Measurements from ENCODE around the gene PPM1H. TPM values are rescaled to one million over a fixed set of nuclear protein-coding genes. Genes with fewer than 3 reads are reported as not detected.

Gene PPM1H
- total RNA-seq, 1 donor = 13.4 TPM

GRCh38 chr12:62738105-62738504 is 196.8 kb downstream of the PPM1H start:
- Histone ChIP-seq H3K4me2 (ENCODE audit: insufficient read depth, low read length) (no peak overlapping the region), H3K36me3 (ENCODE audit: insufficient read depth, low read length) (no peaks in the 10 kb centered on the region), H3K27ac (ENCODE audit: low read depth, low read length) (peak overlapping the region; percentile 1), H4K20me1 (ENCODE audit: insufficient read depth, low read length) (no peaks in the 10 kb centered on the region), H3K79me2 (ENCODE audit: insufficient read depth, low read length) (no peaks in the 10 kb centered on the region), H3K9me3 (ENCODE audit: low read depth, low read length) (no peaks in the 10 kb centered on the region), H2AFZ (ENCODE audit: low read length) (no peak overlapping the region), H3K4me1 (ENCODE audit: insufficient read depth, low read length) (peaks cover 24% of the 10 kb centered on the region), H3K27me3 (ENCODE audit: insufficient read depth, low read length) (no peaks in the 10 kb centered on the region), H3K4me3 (ENCODE audit: insufficient read depth, low read length) (no peak overlapping the region)
- no peak for DNase-seq (ENCODE audit: insufficient read length, low spot score, missing footprints)
- TF ChIP-seq CTCF (IDR thresholded peaks at IDR 0.05; ENCODE audit: extremely low read depth, low read depth, low read length) = no peak

- H3K4me1 ChIP-seq (ENCODE audit: insufficient read depth, low read length) = peaks cover 29% of the 10 kb centered on the region
- no peak for TF ChIP-seq CTCF (IDR thresholded peaks at IDR 0.05; ENCODE audit: extremely low read depth, low read depth, low read length)
- DNase-seq (ENCODE audit: insufficient read length, low spot score, missing footprints) = no peak
- H3K27me3 ChIP-seq (ENCODE audit: insufficient read depth, low read length) = no peaks in the 10 kb centered on the region
- no peaks in the 10 kb centered on the region for H4K20me1 ChIP-seq (ENCODE audit: insufficient read depth, low read length)
- no peaks in the 10 kb centered on the region for H3K36me3 ChIP-seq (ENCODE audit: insufficient read depth, low read length)
- no peaks in the 10 kb centered on the region for H3K9me3 ChIP-seq (ENCODE audit: low read depth, low read length)
- no peak overlapping the region for H3K4me3 ChIP-seq (ENCODE audit: insufficient read depth, low read length)
- no peaks in the 10 kb centered on the region for H3K79me2 ChIP-seq (ENCODE audit: insufficient read depth, low read length)
- H3K27ac ChIP-seq (ENCODE audit: low read depth, low read length) = no peak overlapping the region
- no peak overlapping the region for H3K4me2 ChIP-seq (ENCODE audit: insufficient read depth, low read length)
- H2AFZ ChIP-seq (ENCODE audit: low read length) = no peak overlapping the region
These were observed 197.3 kb downstream of the PPM1H start for GRCh38 chr12:62737615-62738014.

GRCh38 chr12:62737188-62737587 is 197.8 kb downstream of the PPM1H start:
- Histone ChIP-seq H3K4me1 (ENCODE audit: insufficient read depth, low read length) (peaks cover 31% of the 10 kb centered on the region), H3K36me3 (ENCODE audit: insufficient read depth, low read length) (no peaks in the 10 kb centered on the region), H3K27me3 (ENCODE audit: insufficient read depth, low read length) (no peaks in the 10 kb centered on the region), H3K9me3 (ENCODE audit: low read depth, low read length) (no peaks in the 10 kb centered on the region), H4K20me1 (ENCODE audit: insufficient read depth, low read length) (no peaks in the 10 kb centered on the region), H3K27ac (ENCODE audit: low read depth, low read length) (no peak overlapping the region), H3K79me2 (ENCODE audit: insufficient read depth, low read length) (no peaks in the 10 kb centered on the region), H3K4me3 (ENCODE audit: insufficient read depth, low read length) (no peak overlapping the region), H2AFZ (ENCODE audit: low read length) (no peak overlapping the region), H3K4me2 (ENCODE audit: insufficient read depth, low read length) (no peak overlapping the region)
- no peak for TF ChIP-seq CTCF (IDR thresholded peaks at IDR 0.05; ENCODE audit: extremely low read depth, low read depth, low read length)
- no peak for DNase-seq (ENCODE audit: insufficient read length, low spot score, missing footprints)

GRCh38 chr12:62736596-62736995 is 198.4 kb downstream of the PPM1H start:
- H3K9me3 ChIP-seq (ENCODE audit: low read depth, low read length) = no peaks in the 10 kb centered on the region
- H2AFZ ChIP-seq (ENCODE audit: low read length) = no peak overlapping the region
- no peak for TF ChIP-seq CTCF (IDR thresholded peaks at IDR 0.05; ENCODE audit: extremely low read depth, low read depth, low read length)
- no peaks in the 10 kb centered on the region for H3K36me3 ChIP-seq (ENCODE audit: insufficient read depth, low read length)
- no peaks in the 10 kb centered on the region for H4K20me1 ChIP-seq (ENCODE audit: insufficient read depth, low read length)
- DNase-seq (ENCODE audit: insufficient read length, low spot score, missing footprints) = no peak
- no peaks in the 10 kb centered on the region for H3K79me2 ChIP-seq (ENCODE audit: insufficient read depth, low read length)
- H3K27ac ChIP-seq (ENCODE audit: low read depth, low read length) = no peak overlapping the region
- no peak overlapping the region for H3K4me2 ChIP-seq (ENCODE audit: insufficient read depth, low read length)
- H3K4me3 ChIP-seq (ENCODE audit: insufficient read depth, low read length) = no peak overlapping the region
- H3K27me3 ChIP-seq (ENCODE audit: insufficient read depth, low read length) = no peaks in the 10 kb centered on the region
- H3K4me1 ChIP-seq (ENCODE audit: insufficient read depth, low read length) = peaks cover 37% of the 10 kb centered on the region

All from osteoblast (primary cell).